ENCODE results near the gene CIAO3. TPM values are rescaled to one million over a fixed set of nuclear protein-coding genes. Genes with fewer than 3 reads are reported as not detected.

The CIAO3 gene
- total RNA-seq, 2 donors from 2014 or later, result 41.4 to 43.3 TPM

DNA sequence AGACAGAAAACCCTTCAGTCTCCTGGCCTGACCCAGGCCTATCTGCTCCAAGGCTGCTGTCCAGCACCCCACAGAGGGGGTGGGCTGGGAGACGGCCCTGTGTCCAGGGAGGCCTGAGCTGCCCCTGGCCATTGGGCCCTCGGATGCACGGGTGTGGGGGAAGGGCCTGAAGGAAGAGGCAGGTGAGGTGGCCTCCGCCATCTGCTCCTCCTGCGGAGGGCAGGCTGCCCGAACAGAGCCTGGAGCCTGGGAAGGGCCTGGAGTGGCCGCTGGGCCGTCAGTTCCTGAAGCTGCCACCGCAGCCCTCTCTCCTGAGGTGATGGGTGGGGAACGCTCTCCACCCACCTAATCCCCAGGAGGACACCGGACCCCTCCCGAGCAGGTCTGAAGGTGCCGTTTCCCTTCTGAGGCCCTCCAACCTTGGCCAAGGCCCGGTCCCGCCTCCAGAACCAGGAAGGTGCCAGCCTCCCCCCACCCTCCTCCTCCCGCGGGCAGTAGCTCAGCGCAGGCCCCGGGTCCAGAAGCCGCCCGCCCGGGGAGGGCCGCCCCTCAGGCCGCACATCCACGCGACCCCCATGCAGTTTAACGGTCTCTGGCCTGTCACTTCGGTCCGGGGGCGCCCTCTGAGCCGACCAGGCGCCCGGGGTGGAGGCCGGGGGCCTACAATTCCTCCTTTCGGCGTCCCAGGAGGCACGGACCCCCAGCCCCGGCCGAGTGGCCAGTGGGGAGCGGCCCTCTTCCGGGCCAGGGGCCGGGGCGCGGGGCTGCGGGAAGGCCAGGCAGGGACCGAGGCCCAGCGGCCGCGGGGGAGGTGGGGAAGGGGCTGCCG is 36.0 kb downstream of the CIAO3 start:
- no peaks in the 10 kb centered on the region for H3K36me3 Mint-ChIP-seq (ENCODE audit: low read depth)
- H3K9ac ChIP-seq (ENCODE audit: extremely low read depth, low read length, poor library complexity, severe bottlenecking), result no peak overlapping the region
- no peak overlapping the region for H3K27ac ChIP-seq (ENCODE audit: low read depth, low read length)
- H3K9me3 ChIP-seq (ENCODE audit: control insufficient read depth, low read length), result no peaks in the 10 kb centered on the region
- H3K4me1 Mint-ChIP-seq, result no peaks in the 10 kb centered on the region
- no peaks in the 10 kb centered on the region for H3K9me3 Mint-ChIP-seq
- H3K4me3 ChIP-seq (ENCODE audit: low read length), result no peak overlapping the region
- WGBS, 2 experiments (ENCODE audit: insufficient coverage in 1 of 2, insufficient read length in 1 of 2), result 8 to 29% methylated on average over 14 to 45 of the region's 50 CpGs
- no peaks in the 10 kb centered on the region for H3K36me3 ChIP-seq (ENCODE audit: control insufficient read depth, insufficient read depth, low read length)
- peak; percentile 28 for TF ChIP-seq CTCF (conservative IDR thresholded peaks at IDR 0.05)
- H3K27ac Mint-ChIP-seq, result no peak overlapping the region
- peaks cover 92% of the 10 kb centered on the region for H3K27me3 ChIP-seq (ENCODE audit: control insufficient read depth, insufficient read depth, low read length, poor library complexity, severe bottlenecking)
- H3K4me1 ChIP-seq (ENCODE audit: control insufficient read depth, insufficient read depth, low read length), result no peaks in the 10 kb centered on the region
- peaks cover 87% of the 10 kb centered on the region for H3K27me3 Mint-ChIP-seq (ENCODE audit: insufficient read depth)
- DNase-seq, result no peak
- H3K4me3 Mint-ChIP-seq, result peak overlapping the region; percentile 26

DNA sequence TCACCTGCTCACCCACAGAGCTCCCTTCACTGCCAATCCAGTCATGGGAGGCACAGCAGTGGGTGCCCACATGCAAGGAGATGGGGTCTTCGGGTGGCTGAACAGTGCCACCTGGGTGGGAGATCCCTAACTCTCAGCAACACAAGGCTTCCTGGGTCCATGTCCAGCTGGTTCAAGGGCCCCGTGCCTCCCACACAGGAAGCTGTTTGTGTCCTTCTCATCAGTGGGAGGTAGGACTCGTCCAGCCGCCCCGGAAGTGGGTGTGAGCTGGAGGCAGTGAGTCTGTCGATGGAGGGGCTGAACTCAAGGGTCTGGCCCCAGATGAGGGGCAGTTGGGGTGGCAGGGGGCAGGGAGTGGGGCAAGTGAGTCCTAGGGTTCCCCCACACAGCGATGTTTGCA is 36.8 kb downstream of the CIAO3 start:
- Mint-ChIP-seq H3K27me3 (ENCODE audit: insufficient read depth) (peaks cover 87% of the 10 kb centered on the region), H3K27ac (no peak overlapping the region), H3K36me3 (ENCODE audit: low read depth) (no peaks in the 10 kb centered on the region), H3K9me3 (no peaks in the 10 kb centered on the region), H3K4me3 (no peak overlapping the region), H3K4me1 (no peaks in the 10 kb centered on the region)
- DNase-seq, result no peak
- Histone ChIP-seq H3K27ac (ENCODE audit: low read depth, low read length) (no peak overlapping the region), H3K9me3 (ENCODE audit: control insufficient read depth, low read length) (no peaks in the 10 kb centered on the region), H3K36me3 (ENCODE audit: control insufficient read depth, insufficient read depth, low read length) (no peaks in the 10 kb centered on the region), H3K27me3 (ENCODE audit: control insufficient read depth, insufficient read depth, low read length, poor library complexity, severe bottlenecking) (peaks cover 92% of the 10 kb centered on the region), H3K9ac (ENCODE audit: extremely low read depth, low read length, poor library complexity, severe bottlenecking) (no peak overlapping the region), H3K4me1 (ENCODE audit: control insufficient read depth, insufficient read depth, low read length) (no peaks in the 10 kb centered on the region), H3K4me3 (ENCODE audit: low read length) (no peak overlapping the region)
- 81% methylated on average over 7 of the region's 7 CpGs; no CpG with 5 or more reads in 1 of the 2 experiments for WGBS, 2 experiments (ENCODE audit: insufficient coverage in 1 of 2, insufficient read length in 1 of 2)
- TF ChIP-seq CTCF (conservative IDR thresholded peaks at IDR 0.05), result no peak

GRCh38 chr16:703406-703805 is 37.4 kb downstream of the CIAO3 start:
- peak; percentile 16 for TF ChIP-seq CTCF (conservative IDR thresholded peaks at IDR 0.05)
- no peak overlapping the region for H3K4me3 Mint-ChIP-seq
- no peak overlapping the region for H3K9ac ChIP-seq (ENCODE audit: extremely low read depth, low read length, poor library complexity, severe bottlenecking)
- H3K4me3 ChIP-seq (ENCODE audit: low read length), result no peak overlapping the region
- no peak for DNase-seq
- H3K27me3 Mint-ChIP-seq (ENCODE audit: insufficient read depth), result peaks cover 87% of the 10 kb centered on the region
- peaks cover 92% of the 10 kb centered on the region for H3K27me3 ChIP-seq (ENCODE audit: control insufficient read depth, insufficient read depth, low read length, poor library complexity, severe bottlenecking)
- no peaks in the 10 kb centered on the region for H3K4me1 ChIP-seq (ENCODE audit: control insufficient read depth, insufficient read depth, low read length)
- 89 to 100% methylated on average over 1 to 12 of the region's 12 CpGs for WGBS, 2 experiments (ENCODE audit: insufficient coverage in 1 of 2, insufficient read length in 1 of 2)
- H3K9me3 ChIP-seq (ENCODE audit: control insufficient read depth, low read length), result no peaks in the 10 kb centered on the region
- no peak overlapping the region for H3K27ac Mint-ChIP-seq
- no peaks in the 10 kb centered on the region for H3K9me3 Mint-ChIP-seq
- no peaks in the 10 kb centered on the region for H3K36me3 Mint-ChIP-seq (ENCODE audit: low read depth)
- no peak overlapping the region for H3K27ac ChIP-seq (ENCODE audit: low read depth, low read length)
- H3K36me3 ChIP-seq (ENCODE audit: control insufficient read depth, insufficient read depth, low read length), result no peaks in the 10 kb centered on the region
- H3K4me1 Mint-ChIP-seq, result no peaks in the 10 kb centered on the region
